Natural killer cell treated with Interleukin-12 subunit alpha and Interleukin-12 subunit beta and Interleukin-15 and Interleukin-18, amount 100 ng/mL, for 72 hours (primary cell): Measurements from ENCODE around the gene LRRC47. TPM values are rescaled to one million over a fixed set of nuclear protein-coding genes. Genes with fewer than 3 reads are reported as not detected.
A peak's percentile ranks its signal among the peaks of the same experiment; 100 is the strongest.
"Not testable (repeated sequence)": the region's sequence is repeated elsewhere in the genome, so short reads cannot be mapped to it uniquely, and the experiment has no call there.

ENCODE experiments used
- ATAC-seq, 2 donors: fragments of 150-1000 bp; cut with Tn5 transposase in 1 of 2; sonication (Bioruptor Pico), chemical (Tn5 transposase) in 1 of 2; 2 replicates each; pipeline ENCODE4 v1.10.0; 2021
- DNase-seq: peaks from one replicate; pipeline ENCODE4 v3.0.0; 2022; ENCODE audit warnings: low spot score
- H3K27ac Mint-ChIP-seq, 2 donors: 1 replicate in 1 of 2; 2 replicates in 1 of 2; pipeline ENCODE4 v1.8.0; 2022; ENCODE audit warnings: mixed read lengths in 2 of 2, mild to moderate bottlenecking in 1 of 2, moderate library complexity in 1 of 2
- H3K27me3 Mint-ChIP-seq, 2 donors: 1 replicate in 1 of 2; 2 replicates in 1 of 2; pipeline ENCODE4 v1.8.0; 2022; ENCODE audit warnings: mixed read lengths in 2 of 2
- H3K36me3 Mint-ChIP-seq: one replicate; pipeline ENCODE4 v1.8.0; 2022; ENCODE audit warnings: mixed read lengths
- H3K4me1 Mint-ChIP-seq, 2 donors: 1 replicate in 1 of 2; 2 replicates in 1 of 2; pipeline ENCODE4 v1.8.0; 2022; ENCODE audit warnings: low read depth in 2 of 2, mixed read lengths in 2 of 2, mild to moderate bottlenecking in 1 of 2
- H3K4me3 Mint-ChIP-seq: one replicate; pipeline ENCODE4 v1.8.0; 2022; ENCODE audit warnings: mixed read lengths
- H3K9me3 Mint-ChIP-seq: 2 replicates; pipeline ENCODE4 v1.8.0; 2022; ENCODE audit warnings: mixed read lengths
- total RNA-seq, 2 donors: library from RNA; stranded (reverse); gene quantifications; one replicate each; pipeline ENCODE4 v1.2.3, GENCODE V29; 2022

Gene LRRC47
- total RNA-seq, 2 donors from 2014 or later = 46.4 to 54.1 TPM

DNA sequence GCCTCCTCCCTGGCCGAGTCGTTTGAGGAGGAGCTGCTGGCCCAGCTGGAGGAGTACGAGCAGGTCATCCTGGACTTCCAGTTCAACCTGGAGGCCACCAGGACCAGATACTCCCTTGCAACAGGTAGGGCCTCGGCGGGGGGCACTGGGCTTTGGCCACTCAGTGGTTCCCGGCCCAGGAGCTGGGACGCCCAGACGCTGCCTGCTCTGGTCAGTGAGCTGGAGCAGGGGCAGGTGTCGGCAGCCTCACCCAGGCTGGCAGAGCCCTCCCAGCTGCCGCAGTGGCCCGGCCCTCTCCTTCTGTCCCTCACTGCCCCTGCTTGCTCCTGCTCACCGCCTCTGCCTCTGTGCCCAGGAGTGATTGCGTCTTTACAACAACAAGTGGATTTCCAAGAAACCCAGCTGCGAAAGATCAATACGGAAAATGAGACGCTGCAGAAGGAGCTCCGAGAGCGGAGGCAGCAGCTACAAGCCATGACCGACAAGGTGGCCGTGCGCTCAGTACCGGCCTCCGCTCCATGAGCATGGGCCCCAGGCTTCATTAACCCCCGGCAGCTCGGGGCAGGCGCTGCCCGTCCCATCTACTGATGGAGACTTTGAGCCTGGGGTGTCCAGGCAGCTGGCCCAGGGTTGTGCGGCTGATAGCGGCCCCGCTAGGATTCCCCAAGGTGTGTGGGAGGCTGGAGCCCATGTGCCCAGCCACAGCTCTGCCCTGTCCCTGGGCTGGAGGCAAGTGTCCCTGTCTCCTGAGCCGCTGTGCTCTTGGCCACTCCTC is 32.8 kb downstream of the LRRC47 start:
- H3K4me1 Mint-ChIP-seq = no peaks in the 10 kb centered on the region
- H3K27me3 Mint-ChIP-seq = peaks cover 17 to 25% of the 10 kb centered on the region in 2 donors
- H3K36me3 Mint-ChIP-seq = no peaks in the 10 kb centered on the region
- peaks cover 5% of the 10 kb centered on the region for H3K9me3 Mint-ChIP-seq
- DNase-seq = no peak
- H3K4me3 Mint-ChIP-seq = no peak overlapping the region
- H3K27ac Mint-ChIP-seq = no peak overlapping the region
- no peak for ATAC-seq

- H3K9me3 Mint-ChIP-seq = peaks cover 5% of the 10 kb centered on the region
- H3K27ac Mint-ChIP-seq = no peak overlapping the region
- no peak overlapping the region for H3K4me3 Mint-ChIP-seq
- peaks cover 17 to 25% of the 10 kb centered on the region in 2 donors for H3K27me3 Mint-ChIP-seq
- H3K4me1 Mint-ChIP-seq = no peaks in the 10 kb centered on the region
- H3K36me3 Mint-ChIP-seq = no peaks in the 10 kb centered on the region
- ATAC-seq (peak; percentile 34 to 36), DNase-seq (no peak)
Observed at GRCh38 chr1:3762873-3763228, 33.4 kb downstream of the LRRC47 start.

DNA sequence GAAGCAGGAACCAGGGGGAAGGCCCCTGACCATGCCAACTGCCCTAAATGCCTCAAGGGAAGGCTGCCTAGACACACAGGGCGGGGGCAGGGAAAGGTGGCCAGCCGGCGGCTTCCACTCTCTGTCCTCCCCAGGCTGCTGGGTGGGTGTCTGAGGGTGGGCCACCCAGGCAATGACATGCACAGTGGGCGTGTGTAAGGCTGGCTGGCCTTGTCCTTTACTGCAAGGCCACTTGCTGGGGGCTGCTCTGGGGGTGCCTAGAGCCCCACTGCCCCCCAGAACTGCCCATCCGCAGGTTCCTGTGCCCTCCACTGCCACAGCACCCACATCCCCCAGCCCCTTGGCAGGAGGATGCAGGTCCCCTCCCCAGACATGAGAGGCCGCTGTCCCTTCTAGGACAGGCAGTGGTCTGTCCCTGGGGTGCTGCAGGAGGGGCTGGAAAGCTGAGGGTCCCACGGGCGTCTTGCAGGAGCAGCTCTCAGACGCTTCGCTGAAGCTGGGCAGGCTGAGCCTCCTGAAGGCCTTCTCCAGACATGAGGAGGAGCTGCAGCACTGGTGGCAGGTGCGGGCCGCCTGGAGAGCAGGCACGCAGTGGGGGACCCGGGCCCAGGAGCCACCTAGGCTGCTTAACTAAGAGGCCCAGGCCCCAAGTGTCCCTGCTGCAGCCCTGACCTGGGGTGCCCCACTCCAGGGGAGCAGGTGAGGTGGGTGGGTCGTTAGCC is 34.0 kb downstream of the LRRC47 start:
- Mint-ChIP-seq H3K27ac (no peak overlapping the region), H3K36me3 (no peaks in the 10 kb centered on the region), H3K27me3 (peaks cover 17 to 22% of the 10 kb centered on the region in 2 donors), H3K9me3 (peaks cover 5% of the 10 kb centered on the region), H3K4me1 (no peaks in the 10 kb centered on the region), H3K4me3 (no peak overlapping the region)
- DNase-seq (no peak), ATAC-seq (peak in 1 of 2 donors; percentile 15)

DNA sequence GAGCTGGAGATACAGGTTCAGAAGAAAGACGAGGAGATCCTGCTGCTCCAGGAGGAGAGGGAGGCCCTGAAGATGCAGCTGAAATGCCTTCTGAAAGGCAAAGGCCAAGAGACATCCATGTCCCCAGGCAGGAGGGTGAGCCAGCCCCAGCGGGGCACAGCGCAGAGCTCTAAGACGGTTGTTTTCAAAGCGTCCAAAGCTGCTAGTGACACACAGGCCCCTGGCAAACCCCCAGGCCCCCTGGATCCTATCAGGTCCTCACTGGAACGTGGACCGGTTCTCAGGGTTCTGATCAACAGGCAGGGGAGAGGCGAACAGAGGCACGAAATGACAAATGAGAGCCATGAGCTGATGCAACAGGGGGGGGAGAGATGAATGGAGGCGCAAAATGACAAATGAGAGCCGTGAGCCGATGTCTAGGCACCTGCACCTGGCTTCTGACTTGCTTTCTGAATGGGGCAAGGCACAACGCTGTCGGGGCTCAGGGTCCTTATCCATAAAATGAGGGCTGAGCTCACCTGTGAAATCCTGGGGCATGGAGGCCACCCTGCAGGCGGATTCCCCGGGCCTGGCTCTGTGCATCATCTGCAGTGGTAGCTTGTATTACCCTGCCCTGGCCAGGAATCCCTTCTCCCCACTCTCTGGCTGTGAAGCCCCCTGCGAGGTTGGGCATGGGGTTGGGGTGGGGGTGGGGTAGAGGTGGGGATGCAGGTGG is 34.8 kb downstream of the LRRC47 start:
- ATAC-seq (no peak), DNase-seq (no peak)
- Mint-ChIP-seq H3K27ac (no peak overlapping the region), H3K9me3 (peaks cover 5% of the 10 kb centered on the region), H3K27me3 (peaks cover 17 to 22% of the 10 kb centered on the region in 2 donors), H3K36me3 (no peaks in the 10 kb centered on the region), H3K4me1 (no peaks in the 10 kb centered on the region), H3K4me3 (no peak overlapping the region)

GRCh38 chr1:3759796-3760195 is 36.5 kb downstream of the LRRC47 start:
- no peaks in the 10 kb centered on the region for H3K36me3 Mint-ChIP-seq
- H3K27me3 Mint-ChIP-seq = peaks cover 15 to 17% of the 10 kb centered on the region in 2 donors
- no peak overlapping the region for H3K4me3 Mint-ChIP-seq
- H3K4me1 Mint-ChIP-seq = no peaks in the 10 kb centered on the region
- H3K9me3 Mint-ChIP-seq = peaks cover 5% of the 10 kb centered on the region
- no peak for ATAC-seq
- DNase-seq = no peak
- H3K27ac Mint-ChIP-seq = no peak overlapping the region

- no peaks in the 10 kb centered on the region for H3K36me3 Mint-ChIP-seq
- DNase-seq (no peak), ATAC-seq (no peak)
- H3K27me3 Mint-ChIP-seq = peaks cover 12 to 17% of the 10 kb centered on the region in 2 donors
- H3K4me3 Mint-ChIP-seq = no peak overlapping the region
- no peak overlapping the region for H3K27ac Mint-ChIP-seq
- no peaks in the 10 kb centered on the region for H3K4me1 Mint-ChIP-seq
- H3K9me3 Mint-ChIP-seq = peaks cover 5% of the 10 kb centered on the region
Observed at GRCh38 chr1:3759164-3759563, 37.1 kb downstream of the LRRC47 start.

- no peak for DNase-seq
- H3K27ac Mint-ChIP-seq = no peak overlapping the region
- no peaks in the 10 kb centered on the region for H3K4me1 Mint-ChIP-seq
- H3K9me3 Mint-ChIP-seq = peaks cover 5% of the 10 kb centered on the region
- H3K4me3 Mint-ChIP-seq = no peak overlapping the region
- no peaks in the 10 kb centered on the region for H3K36me3 Mint-ChIP-seq
- peaks cover 12 to 18% of the 10 kb centered on the region in 2 donors for H3K27me3 Mint-ChIP-seq
- no peak for ATAC-seq
Observed at GRCh38 chr1:3756394-3756793, 39.9 kb downstream of the LRRC47 start.

DNA sequence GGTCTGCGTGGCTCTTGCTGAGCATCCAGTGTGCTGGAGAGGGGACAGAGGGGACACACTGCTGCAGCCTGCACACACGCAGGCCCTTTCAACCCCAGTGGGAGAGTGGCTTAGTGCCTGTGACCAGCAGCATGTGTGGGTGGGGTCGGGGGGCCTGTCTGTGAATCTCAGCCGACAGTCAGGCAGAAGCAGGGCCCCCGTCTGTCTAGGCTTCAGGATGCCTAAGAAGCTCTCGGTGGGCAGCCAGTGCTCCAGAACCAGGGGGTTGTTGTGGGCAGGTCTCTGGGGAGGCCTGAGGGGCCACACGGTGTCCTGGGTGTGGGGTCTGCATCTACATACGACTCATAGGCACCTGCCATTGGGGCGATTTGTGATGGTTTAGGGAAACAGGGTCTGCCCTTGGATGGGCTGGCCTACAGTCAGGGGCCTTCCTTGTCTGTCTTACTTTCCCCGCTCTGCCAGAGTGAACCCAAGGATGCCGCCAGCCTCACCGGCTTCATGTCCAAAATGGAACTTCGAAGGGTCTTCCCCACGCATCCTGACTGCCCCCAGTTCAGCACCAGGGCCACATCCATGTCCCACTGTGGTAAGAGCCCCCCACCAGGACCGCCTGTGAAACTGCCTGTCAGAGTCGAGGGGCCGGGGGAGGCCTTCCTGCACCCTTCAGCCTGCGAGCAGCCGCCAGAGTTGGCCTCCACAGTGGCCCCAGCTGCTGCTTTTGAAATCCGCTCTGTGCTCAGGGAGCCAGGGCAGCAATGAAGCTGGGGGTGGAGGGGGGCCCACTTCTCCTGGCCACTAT is 42.4 kb downstream of the LRRC47 start:
- ATAC-seq (no peak), DNase-seq (peak; percentile 58)
- peaks cover 5 to 7% of the 10 kb centered on the region in 2 donors for H3K27me3 Mint-ChIP-seq
- H3K27ac Mint-ChIP-seq = no peak overlapping the region
- H3K9me3 Mint-ChIP-seq = no peaks in the 10 kb centered on the region
- H3K4me1 Mint-ChIP-seq = no peaks in the 10 kb centered on the region
- H3K4me3 Mint-ChIP-seq = no peak overlapping the region
- H3K36me3 Mint-ChIP-seq = no peaks in the 10 kb centered on the region

DNA sequence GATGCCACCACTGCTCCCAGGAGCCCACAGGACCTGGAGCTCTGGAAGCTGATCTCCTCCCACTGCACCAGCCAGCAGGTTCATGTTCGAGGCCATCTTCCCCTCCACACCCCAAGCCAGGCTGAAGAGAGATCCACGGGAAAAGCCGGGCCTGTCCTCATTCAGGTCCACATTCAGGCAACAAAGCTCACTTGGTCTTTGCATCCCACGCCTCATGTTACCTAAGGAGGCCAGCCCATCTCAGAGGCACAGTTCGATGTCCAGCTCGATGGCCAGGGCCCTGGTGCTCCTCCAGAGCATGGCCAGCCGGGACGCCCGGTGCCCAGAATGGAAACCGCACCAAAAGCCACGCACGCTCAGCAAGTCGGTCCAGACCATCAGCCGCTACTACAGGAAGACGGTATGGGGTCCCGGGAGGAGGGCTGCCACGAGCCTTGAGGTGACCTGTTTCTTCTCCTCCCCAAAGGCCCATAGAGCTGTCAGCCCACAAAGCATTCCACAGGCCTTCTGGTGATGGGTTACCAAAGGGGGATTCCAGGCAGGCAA is 43.8 kb downstream of the LRRC47 start, which contains the start of gene CCDC27:
Gene CCDC27, plus strand, starts transcription at position 51 of the 546 bp plus-strand sequence. Its CDS starts 32 bp downstream, at position 83.
- Mint-ChIP-seq H3K27me3 (peaks cover 5 to 7% of the 10 kb centered on the region in 2 donors), H3K4me1 (peaks cover 5 to 7% of the 10 kb centered on the region in 2 donors), H3K27ac (no peak within 1 kb of the TSS), H3K4me3 (no peak within 1 kb of the TSS), H3K9me3 (no peaks in the 10 kb centered on the region), H3K36me3 (no peaks in the 10 kb centered on the region)
- ATAC-seq (no peak), DNase-seq (peak; percentile 45)

DNA sequence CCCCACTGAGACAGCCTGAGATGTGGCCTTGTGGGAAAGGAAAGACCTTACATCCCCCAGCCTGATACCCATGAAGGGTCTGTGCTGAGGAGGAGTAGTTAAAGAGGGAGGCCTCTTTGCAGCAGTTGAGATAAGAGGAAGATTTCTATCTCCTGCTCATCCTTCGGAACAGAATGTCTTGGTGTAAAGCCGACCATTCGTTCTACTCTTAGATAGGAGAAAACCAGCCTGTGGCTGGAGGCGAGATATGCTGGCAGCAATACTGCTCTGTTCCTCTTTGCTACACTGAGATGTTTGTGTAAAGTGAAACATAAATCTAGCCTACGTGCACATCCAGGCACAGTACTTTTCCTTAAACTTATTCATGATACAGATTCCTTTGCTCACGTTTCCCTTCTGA is 45.6 kb downstream of the LRRC47 start:
- H3K27ac Mint-ChIP-seq = no peak overlapping the region
- H3K36me3 Mint-ChIP-seq = no peaks in the 10 kb centered on the region
- DNase-seq = no peak
- no peak overlapping the region for H3K4me3 Mint-ChIP-seq
- ATAC-seq = no peak
- no peaks in the 10 kb centered on the region for H3K9me3 Mint-ChIP-seq
- peaks cover 5 to 7% of the 10 kb centered on the region in 2 donors for H3K27me3 Mint-ChIP-seq
- H3K4me1 Mint-ChIP-seq = peaks cover 10 to 15% of the 10 kb centered on the region in 2 donors

DNA sequence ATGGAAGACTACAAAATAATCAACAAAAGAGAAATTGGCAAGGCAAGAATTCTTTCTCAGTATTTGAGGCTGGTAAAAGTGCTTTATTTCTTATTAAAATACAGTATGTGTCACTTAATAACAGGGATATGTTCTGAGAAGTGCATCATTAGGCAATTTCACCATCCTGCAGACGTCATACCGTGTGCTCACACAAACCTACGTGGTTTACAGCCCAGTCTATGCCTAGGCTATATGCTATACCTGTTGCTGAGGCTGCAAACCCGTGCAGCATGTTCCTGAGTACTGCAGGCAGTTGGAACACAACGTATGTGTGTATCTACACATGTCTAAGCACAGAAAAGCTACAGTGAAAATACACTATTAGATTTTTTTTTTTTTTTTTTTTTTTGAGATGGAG is 46.8 kb downstream of the LRRC47 start:
- DNase-seq (no peak), ATAC-seq (no peak)
- Mint-ChIP-seq H3K4me1 (peaks cover 19 to 21% of the 10 kb centered on the region in 2 donors), H3K4me3 (no peak overlapping the region), H3K27ac (no peak overlapping the region), H3K36me3 (no peaks in the 10 kb centered on the region), H3K27me3 (peaks cover 5 to 7% of the 10 kb centered on the region in 2 donors), H3K9me3 (no peaks in the 10 kb centered on the region)

DNA sequence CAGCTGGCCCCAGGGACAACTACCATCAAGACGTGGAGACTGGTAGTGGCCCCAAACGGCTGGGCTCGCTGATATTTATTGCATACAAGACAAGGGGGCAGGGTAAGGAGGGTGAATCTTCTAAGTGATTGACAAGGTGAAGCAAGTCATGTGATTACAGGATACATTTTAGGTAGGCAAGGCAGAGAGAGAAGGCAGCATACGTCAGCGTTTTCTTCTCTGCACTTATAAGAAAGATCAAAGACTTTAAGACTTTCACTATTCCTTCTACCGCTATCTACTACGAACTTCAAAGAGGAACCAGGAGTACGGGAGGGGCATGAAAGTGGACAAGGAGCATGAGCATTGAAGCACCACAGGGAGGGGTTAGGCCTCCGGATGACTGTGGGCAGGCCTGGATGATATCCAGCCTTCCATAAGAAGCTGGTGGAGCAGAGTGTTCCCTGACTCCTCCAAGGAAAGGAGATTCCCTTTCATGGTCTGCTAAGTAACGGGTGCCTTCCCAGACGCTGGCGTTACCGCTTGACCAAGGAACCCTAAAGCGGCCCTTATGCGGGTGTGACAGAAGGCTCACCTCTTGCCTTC is 47.9 kb downstream of the LRRC47 start:
- not testable (repeated sequence) for H3K36me3 Mint-ChIP-seq, ATAC-seq, H3K9me3 Mint-ChIP-seq, H3K27me3 Mint-ChIP-seq, DNase-seq
- H3K4me3 Mint-ChIP-seq = peak overlapping the region; percentile 80
- peak overlapping the region in 1 of 2 donors; percentile 51 for H3K27ac Mint-ChIP-seq
- peaks cover 19 to 21% of the 10 kb centered on the region in 2 donors for H3K4me1 Mint-ChIP-seq

GRCh38 chr1:3747903-3748302 is 48.4 kb downstream of the LRRC47 start:
- Mint-ChIP-seq H3K9me3 (no peaks in the 10 kb centered on the region), H3K27ac (peak overlapping the region in 1 of 2 donors; percentile 51), H3K27me3 (peaks cover 5 to 7% of the 10 kb centered on the region in 2 donors)

More at GRCh38 chr1:3747903-3748302, 48.4 kb downstream of the LRRC47 start:
- Mint-ChIP-seq H3K36me3 (no peaks in the 10 kb centered on the region), H3K4me1 (peaks cover 19 to 21% of the 10 kb centered on the region in 2 donors), H3K4me3 (peak overlapping the region; percentile 80)
- no peak for ATAC-seq
- no peak for DNase-seq
